ENCODE results near the gene USP22.

DNA sequence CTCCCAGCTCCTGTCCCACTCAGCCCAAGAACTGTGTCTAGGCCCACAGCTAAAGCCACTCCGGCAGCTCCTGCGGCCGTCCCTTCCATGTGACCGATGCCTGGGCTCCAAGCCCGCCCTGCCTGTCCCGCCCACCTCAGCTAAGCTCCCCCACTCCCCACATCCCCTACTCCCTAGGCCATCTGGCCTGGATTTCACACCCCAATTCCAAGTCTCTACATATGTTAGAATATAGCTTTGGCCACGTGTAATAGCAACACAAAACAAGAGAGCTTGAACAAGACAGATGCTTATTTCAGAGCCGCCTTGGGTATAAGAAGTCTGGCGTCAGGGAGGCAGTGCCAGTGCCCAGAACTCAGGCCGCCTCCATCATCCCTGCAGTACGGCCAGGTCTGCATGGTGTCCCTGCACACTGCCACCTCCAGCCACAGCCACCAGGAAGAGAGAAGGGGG lies 30.0 kb upstream of the USP22 start:
- TF ChIP-seq SUZ12 (IDR thresholded peaks at IDR 0.05; ENCODE audit: extremely low read depth, insufficient read depth, insufficient read length) (no peak), YY1 (IDR thresholded peaks at IDR 0.05; ENCODE audit: insufficient read depth, insufficient read length) (no peak), ZNF274 (IDR thresholded peaks at IDR 0.05; ENCODE audit: low read depth, low read length) (no peak)

Measured in NT2/D1 (cell line).